HepG2 (cell line): ENCODE results near the gene STK4. TPM values are rescaled to one million over a fixed set of nuclear protein-coding genes. Genes with fewer than 3 reads are reported as not detected.

Source experiments
- ATAC-seq: fragments of 200-7000 bp; cut with Tn5 transposase; 3 replicates; pipeline ENCODE4 v1.9.1; 2020; ENCODE audit warnings: mild to moderate bottlenecking, moderate library complexity
- BruUV-seq: library from RNA; stranded (reverse); fragments of 400-500 nt; replicated peaks from 2 replicates; lab custom pipeline; 2021; lab: Mats Ljungman, UMichigan
- CTCF ChIA-PET: fragments of 300-600 bp; formaldehyde crosslinking; extraction: SDS; loops from one replicate; lab custom pipeline; 2021; ENCODE audit warnings: low total read pairs, inconsistent platforms, low intra/inter-chr PET ratio; lab: Yijun Ruan, JAX
- POLR2A ChIA-PET: fragments of 350-600 bp; sonication (Branson Sonifier 250); formaldehyde crosslinking; loops from one replicate; lab custom pipeline; 2020; ENCODE audit warnings: antibody characterized with exemption, inconsistent platforms; lab: Yijun Ruan, JAX
- DNase-seq: peaks from one replicate; pipeline ENCODE4 v3.0.0-alpha.2; 2015; ENCODE audit warnings: low spot score
- FAIRE-seq: peaks from 3 replicates; lab custom pipeline; 2011; peaks lifted over from hg19 to GRCh38; lab: Jason Lieb, UNC
- H2AFZ ChIP-seq: one replicate; pipeline ENCODE4 v1.6.1; 2011; ENCODE audit warnings: low read length, inconsistent platforms
- H3K27ac ChIP-seq: fragments of 300-600 bp; 3 replicates; pipeline ENCODE4 v1.8.0; 2011; ENCODE audit warnings: mixed run types, mild to moderate bottlenecking, mixed read lengths, low read length, inconsistent platforms; ENCODE audit not compliant: insufficient read depth; ENCODE audit errors: extremely low read length
- H3K27me3 ChIP-seq, 2 experiments: fragments of 200-600 bp in 1 of 2; 2 replicates in 1 of 2; 3 replicates in 1 of 2; pipeline versions ENCODE4 v1.6.0 to v1.8.0; 2011; ENCODE audit warnings: low read length in 2 of 2, mild to moderate bottlenecking in 2 of 2, moderate library complexity in 2 of 2, inconsistent platforms in 1 of 2; ENCODE audit not compliant: insufficient read depth in 2 of 2, control insufficient read depth in 1 of 2
- H3K36me3 ChIP-seq, 2 experiments: fragments of 200-600 bp in 1 of 2; replicated peaks in 1 of 2; 2 replicates in 1 of 2; 3 replicates in 1 of 2; pipeline versions ENCODE4 v1.5.1 to v1.8.0; 2011; ENCODE audit warnings: low read length in 2 of 2, inconsistent platforms in 1 of 2; ENCODE audit not compliant: insufficient read depth in 2 of 2, control insufficient read depth in 1 of 2
- H3K4me1 ChIP-seq: 2 replicates; pipeline ENCODE4 v1.5.1; 2012; ENCODE audit warnings: low read length, inconsistent platforms; ENCODE audit not compliant: insufficient read depth
- H3K4me2 ChIP-seq: 2 replicates; pipeline ENCODE4 v1.6.0; 2011; ENCODE audit warnings: low read depth, low read length, inconsistent platforms
- H3K4me3 ChIP-seq, 3 experiments: fragments of 200-600 bp in 1 of 3; sonication (generic), shearing (Covaris generic) in 1 of 3; replicated peaks in 1 of 3; 2 replicates each; pipeline ENCODE4 v1.5.1; 2011 to 2016; ENCODE audit warnings: low read length in 3 of 3, inconsistent platforms in 2 of 3, low read depth in 2 of 3, mild to moderate bottlenecking in 2 of 3, control low read depth in 1 of 3, mixed read lengths in 1 of 3; ENCODE audit not compliant: insufficient read depth in 1 of 3
- H3K79me2 ChIP-seq: one replicate; pipeline ENCODE4 v1.6.1; 2011; ENCODE audit warnings: low read length, inconsistent platforms; ENCODE audit not compliant: insufficient read depth
- H3K9ac ChIP-seq: 2 replicates; pipeline ENCODE4 v1.6.0; 2011; ENCODE audit warnings: mild to moderate bottlenecking, low read depth, low read length, inconsistent platforms; ENCODE audit not compliant: insufficient read depth
- H3K9me3 ChIP-seq: 2 replicates; pipeline ENCODE4 v1.5.1; 2012; ENCODE audit warnings: mild to moderate bottlenecking, low read length
- H4K20me1 ChIP-seq: 2 replicates; pipeline ENCODE4 v1.6.0; 2011; ENCODE audit warnings: inconsistent platforms, mild to moderate bottlenecking, low read length, moderate library complexity; ENCODE audit not compliant: insufficient read depth
- BCLAF1 ChIP-seq: fragments of 450-650 bp; IDR thresholded peaks from 2 replicates; pipeline ENCODE4 v1.6.1; 2017; ENCODE audit warnings: mild to moderate bottlenecking
- HOXA3 ChIP-seq: sonication (generic); formaldehyde crosslinking; IDR thresholded peaks from 2 replicates; pipeline ENCODE4 v1.5.0; 2020; ENCODE audit warnings: missing genetic modification reagents
- JDP2 ChIP-seq: sonication (generic); formaldehyde crosslinking; IDR thresholded peaks from 2 replicates; pipeline ENCODE4 v1.8.1; 2022; ENCODE audit warnings: missing genetic modification reagents, borderline replicate concordance
- NFE2L2 ChIP-seq: fragments of 150-350 bp; IDR thresholded peaks from 2 replicates; pipeline ENCODE4 v1.6.1; 2014; ENCODE audit warnings: low read length
- NFIC ChIP-seq: IDR thresholded peaks from 2 replicates; pipeline ENCODE4 v1.6.1; 2012; ENCODE audit warnings: mild to moderate bottlenecking, low read length, inconsistent platforms
- PHF5A ChIP-seq: IDR thresholded peaks from one replicate; pipeline ENCODE4 v1.6.1; 2018; ENCODE audit warnings: low read depth, missing genetic modification reagents; ENCODE audit not compliant: unreplicated experiment
- TGIF2 ChIP-seq: IDR thresholded peaks from 2 replicates; pipeline ENCODE4 v1.6.1; 2016; ENCODE audit warnings: control low read depth, missing compliant biosample characterization
- ZBED4 ChIP-seq: sonication (generic); formaldehyde crosslinking; IDR thresholded peaks from 2 replicates; pipeline ENCODE4 v1.4.0; 2020; ENCODE audit warnings: missing genetic modification reagents, borderline replicate concordance
- ZFP37 ChIP-seq: sonication (generic); formaldehyde crosslinking; IDR thresholded peaks from 2 replicates; pipeline ENCODE4 v1.4.0; 2020; ENCODE audit warnings: missing genetic modification reagents, borderline replicate concordance
- ZFP82 ChIP-seq: sonication (generic); formaldehyde crosslinking; IDR thresholded peaks from 2 replicates; pipeline ENCODE4 v1.5.1; 2020; ENCODE audit warnings: mild to moderate bottlenecking, missing genetic modification reagents, borderline replicate concordance
- ZNF136 ChIP-seq: sonication (generic); formaldehyde crosslinking; IDR thresholded peaks from 2 replicates; pipeline ENCODE4 v1.8.1; 2022; ENCODE audit warnings: low read depth, mild to moderate bottlenecking, moderate library complexity, missing genetic modification reagents
- ZNF282 ChIP-seq: fragments of 450-650 bp; IDR thresholded peaks from 2 replicates; pipeline ENCODE4 v1.6.1; 2018; ENCODE audit not compliant: partially characterized antibody
- ZNF749 ChIP-seq: sonication (generic); formaldehyde crosslinking; IDR thresholded peaks from 2 replicates; pipeline ENCODE4 v1.8.0; 2022; ENCODE audit warnings: mild to moderate bottlenecking, missing genetic modification reagents, moderate library complexity, borderline replicate concordance
- WGBS: methylation state at CpG from one replicate; pipeline ENCODE4 v1.1.6; 2017; ENCODE audit warnings: low lambda C conversion rate; 5-methylcytosine and 5-hydroxymethylcytosine counted together
- in situ Hi-C: cut with HindIII; loops from 2 replicates; pipeline ENCODE4 v1.10.0; 2017; ENCODE audit warnings: low pct_unique_long_range_greater_than_20kb; ENCODE audit not compliant: extremely low pct_ligation_motif_present
- intact Hi-C: fragments of 100-400 bp; cut with micrococcal nuclease; formaldehyde crosslinking; loops from one replicate; pipeline ENCODE4 v1.10.0; 2022; ENCODE audit not compliant: unreplicated experiment
- polyA plus RNA-seq, 8 experiments: library from polyadenylated mRNA; depleted of rRNA in 3 of 8; stranded (reverse) in 7 of 8; unstranded in 1 of 8; fragments of >200 nt; fragmentation: Illumina TruSeq in 4 of 8; extraction: Trizol in 4 of 8; gene quantifications; 2 replicates each; pipeline versions ENCODE4 v1.2.1 to v1.2.3, GENCODE V29; 2011 to 2016; ENCODE audit warnings: low read depth in 4 of 8, missing spikeins in 1 of 8, mixed read lengths in 1 of 8; ENCODE audit not compliant: insufficient read depth in 1 of 8
- total RNA-seq, 5 experiments: library from RNA; depleted of rRNA; stranded (reverse); fragments of >200 nt; fragmentation: Illumina TruSeq; extraction: Trizol; gene quantifications; 2 replicates each; pipeline ENCODE4 v1.2.3, GENCODE V29; 2016; ENCODE audit warnings: low read depth in 1 of 5

Gene STK4
- total and polyA plus RNA-seq, 2 of the 13 experiments (the other 11 are each of a cell fraction or from before 2014, with no cell fraction given): 25.6 to 38.3 TPM

GRCh38 chr20:45037050-45037449 is 70.7 kb downstream of the STK4 start:
- 98% methylated on average over 1 of the region's 1 CpG for WGBS
- intact Hi-C loops (no loop called here), in situ Hi-C loops (no loop called here)
- Histone ChIP-seq H3K79me2 (peaks cover 2% of the 10 kb centered on the region), H3K27ac (no peak overlapping the region), H3K9ac (no peak overlapping the region), H3K4me3 (no peak overlapping the region), H3K4me2 (no peak overlapping the region), H4K20me1 (no peaks in the 10 kb centered on the region), H3K27me3 (no peaks in the 10 kb centered on the region; a peak in 1 of 5 replicates), H3K9me3 (no peaks in the 10 kb centered on the region), H3K36me3 (peaks cover 2 to 20% of the 10 kb centered on the region in 2 experiments; a peak in 3 of 5 replicates), H2AFZ (no peak overlapping the region), H3K4me1 (no peaks in the 10 kb centered on the region)
- no peak for DNase-seq
- no peak for ATAC-seq
- no peak for FAIRE-seq
- POLR2A ChIA-PET: no interaction called here
- TF ChIP-seq PHF5A: no peak
- no peak for TF ChIP-seq BCLAF1
- TF ChIP-seq TGIF2 (CRISPR knock-in tag): no peak
- no peak for TF ChIP-seq ZNF136 (CRISPR knock-in tag)
- no peak for TF ChIP-seq NFIC
- CTCF ChIA-PET: no interaction called here
- no TSS peak for BruUV-seq

GRCh38 chr20:45037635-45038034 is 71.3 kb downstream of the STK4 start:
- ChIA-PET POLR2A (no interaction called here), CTCF (no interaction called here)
- H3K9ac ChIP-seq: no peak overlapping the region
- no peaks in the 10 kb centered on the region for H3K79me2 ChIP-seq
- no peaks in the 10 kb centered on the region for H3K9me3 ChIP-seq
- FAIRE-seq (no peak), ATAC-seq (no peak), DNase-seq (no peak)
- intact Hi-C loops (no loop called here), in situ Hi-C loops (no loop called here)
- no peaks in the 10 kb centered on the region for H3K4me1 ChIP-seq
- BruUV-seq: no TSS peak
- no peak overlapping the region for H3K4me2 ChIP-seq
- no peaks in the 10 kb centered on the region; a peak in 1 of 5 replicates for H3K27me3 ChIP-seq
- H3K36me3 ChIP-seq: peaks cover 2 to 15% of the 10 kb centered on the region in 2 experiments; a peak in 3 of 5 replicates
- WGBS: 96% methylated on average over 2 of the region's 2 CpGs
- no peak overlapping the region for H3K27ac ChIP-seq
- no peak overlapping the region for H2AFZ ChIP-seq
- H4K20me1 ChIP-seq: no peaks in the 10 kb centered on the region
- no peak overlapping the region for H3K4me3 ChIP-seq
- TF ChIP-seq ZFP82 (CRISPR knock-in tag) (no peak), ZBED4 (CRISPR knock-in tag) (no peak), JDP2 (no peak), NFE2L2 (no peak), HOXA3 (CRISPR knock-in tag) (no peak), ZFP37 (no peak), ZNF749 (CRISPR knock-in tag) (no peak), ZNF282 (no peak)
